Fibroblast of villous mesenchyme (primary cell): ENCODE data around the gene ABI3BP. TPM values are rescaled to one million over a fixed set of nuclear protein-coding genes. Genes with fewer than 3 reads are reported as not detected.

Source experiments
- DNase-seq: peaks from one replicate; pipeline ENCODE4 v3.0.0-alpha.2; 2010; ENCODE audit warnings: low read depth
- H3K4me3 ChIP-seq: 2 replicates; pipeline ENCODE4 v1.5.1; 2011; ENCODE audit warnings: low read depth, mild to moderate bottlenecking, low read length
- CTCF ChIP-seq: IDR thresholded peaks from 2 replicates; pipeline ENCODE4 v1.5.1; 2012; ENCODE audit warnings: low read depth, mild to moderate bottlenecking, low read length; ENCODE audit not compliant: insufficient read depth
- total RNA-seq: library from RNA; depleted of rRNA; stranded (reverse); fragments of >200 nt; gene quantifications from 2 replicates; pipeline ENCODE4 v1.2.3, GENCODE V29; 2012

The ABI3BP gene
- total RNA-seq, 1 donor = 7.8 TPM

- TF ChIP-seq CTCF = no peak
- no peak overlapping the region for H3K4me3 ChIP-seq
- DNase-seq = no peak
Observed at GRCh38 chr3:100864471-100865250, 128.6 kb downstream of the ABI3BP start.

GRCh38 chr3:100857863-100858262, 135.4 kb downstream of the ABI3BP start:
- DNase-seq = no peak
- no peak for TF ChIP-seq CTCF
- H3K4me3 ChIP-seq = no peak overlapping the region

- H3K4me3 ChIP-seq = no peak overlapping the region
- no peak for DNase-seq
- no peak for TF ChIP-seq CTCF
Observed at GRCh38 chr3:100856821-100857220, 136.4 kb downstream of the ABI3BP start.

GRCh38 chr3:100852840-100853239, 140.4 kb downstream of the ABI3BP start:
- no peak for DNase-seq
- H3K4me3 ChIP-seq = no peak overlapping the region
- no peak for TF ChIP-seq CTCF

GRCh38 chr3:100850701-100851100, 142.5 kb downstream of the ABI3BP start:
- H3K4me3 ChIP-seq = no peak overlapping the region
- DNase-seq = no peak
- no peak for TF ChIP-seq CTCF

GRCh38 chr3:100850156-100850555, 143.1 kb downstream of the ABI3BP start:
- no peak for TF ChIP-seq CTCF
- DNase-seq = no peak
- H3K4me3 ChIP-seq = no peak overlapping the region
